ENCODE data around the gene CHMP3.

CHMP3 gene

DNA sequence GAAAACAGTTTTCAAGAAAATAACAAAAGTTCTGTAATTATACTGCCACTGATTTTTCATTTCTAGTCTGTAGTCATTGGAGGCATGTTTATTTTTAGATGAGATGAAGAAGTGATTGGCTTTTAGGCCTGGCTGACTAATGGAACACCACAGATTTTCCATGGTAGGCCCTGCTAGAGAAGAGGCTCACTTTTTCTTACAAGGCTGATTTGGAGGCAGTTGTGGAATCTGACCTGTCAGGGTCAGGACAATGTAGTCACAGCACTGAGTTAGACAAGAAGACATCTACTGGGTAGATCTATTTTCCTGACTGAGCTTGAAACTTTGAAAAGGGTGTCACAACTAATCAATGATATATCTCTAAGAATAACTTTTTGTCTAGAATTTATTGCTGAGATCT lies 78.1 kb downstream of the CHMP3 start:
- H3K36me3 ChIP-seq (ENCODE audit: low read length): peaks cover 53% of the 10 kb centered on the region; the same call in 1 of the 2 replicates
- no peaks in the 10 kb centered on the region for H4K20me1 ChIP-seq (ENCODE audit: low read depth, low read length)
- no peak for TF ChIP-seq EZH2phosphoT487 (conservative IDR thresholded peaks at IDR 0.05; ENCODE audit: low read length)
- TF ChIP-seq, protein P1, sequence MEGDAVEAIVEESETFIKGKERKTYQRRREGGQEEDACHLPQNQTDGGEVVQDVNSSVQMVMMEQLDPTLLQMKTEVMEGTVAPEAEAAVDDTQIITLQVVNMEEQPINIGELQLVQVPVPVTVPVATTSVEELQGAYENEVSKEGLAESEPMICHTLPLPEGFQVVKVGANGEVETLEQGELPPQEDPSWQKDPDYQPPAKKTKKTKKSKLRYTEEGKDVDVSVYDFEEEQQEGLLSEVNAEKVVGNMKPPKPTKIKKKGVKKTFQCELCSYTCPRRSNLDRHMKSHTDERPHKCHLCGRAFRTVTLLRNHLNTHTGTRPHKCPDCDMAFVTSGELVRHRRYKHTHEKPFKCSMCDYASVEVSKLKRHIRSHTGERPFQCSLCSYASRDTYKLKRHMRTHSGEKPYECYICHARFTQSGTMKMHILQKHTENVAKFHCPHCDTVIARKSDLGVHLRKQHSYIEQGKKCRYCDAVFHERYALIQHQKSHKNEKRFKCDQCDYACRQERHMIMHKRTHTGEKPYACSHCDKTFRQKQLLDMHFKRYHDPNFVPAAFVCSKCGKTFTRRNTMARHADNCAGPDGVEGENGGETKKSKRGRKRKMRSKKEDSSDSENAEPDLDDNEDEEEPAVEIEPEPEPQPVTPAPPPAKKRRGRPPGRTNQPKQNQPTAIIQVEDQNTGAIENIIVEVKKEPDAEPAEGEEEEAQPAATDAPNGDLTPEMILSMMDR (IDR thresholded peaks at IDR 0.05; ENCODE audit: insufficient read depth, low read length, poor library complexity, severe bottlenecking): no peak

DNA sequence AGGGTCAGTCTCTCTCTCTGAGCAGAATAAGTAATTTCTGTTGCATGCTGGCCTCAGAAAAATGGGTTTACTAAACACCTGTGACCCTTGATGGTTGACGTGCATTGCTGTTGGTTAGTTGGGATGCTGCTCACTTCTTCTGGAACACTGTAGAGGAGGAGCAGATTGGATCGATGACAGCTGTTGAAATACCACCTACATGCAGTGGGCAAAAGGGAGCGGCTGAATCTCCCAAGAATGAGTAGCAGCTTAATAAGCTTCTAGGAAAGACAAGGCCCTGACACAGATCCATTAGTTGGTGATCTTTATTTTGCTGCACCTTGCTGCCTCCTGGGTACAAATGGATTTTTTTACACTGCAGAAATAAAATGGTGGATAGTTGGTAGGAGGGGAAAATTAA lies 78.9 kb downstream of the CHMP3 start:
- Histone ChIP-seq H3K9me2 (replicated peaks; ENCODE audit: insufficient read depth, low read length) (no peaks in the 10 kb centered on the region), H3K27ac (ENCODE audit: low read depth, low read length) (no peak overlapping the region), H3K9ac (ENCODE audit: low read length) (no peak overlapping the region), H3F3A (ENCODE audit: insufficient read depth) (no peaks in the 10 kb centered on the region), H3K4me2 (ENCODE audit: low read depth, low read length, poor library complexity, severe bottlenecking) (no peak overlapping the region), H2AFZ (ENCODE audit: low read depth, low read length, severe bottlenecking) (no peak overlapping the region), H3K27me3 (ENCODE audit: low read length) (no peaks in the 10 kb centered on the region), H3K36me3 (ENCODE audit: low read length) (peaks cover 56% of the 10 kb centered on the region; the same call in 1 of the 2 replicates), H3K9me3 (ENCODE audit: insufficient read depth, low read length) (no peaks in the 10 kb centered on the region), H3K4me3 (ENCODE audit: insufficient read depth, low read length, poor library complexity, severe bottlenecking) (no peak overlapping the region), H4K20me1 (ENCODE audit: low read depth, low read length) (no peaks in the 10 kb centered on the region), H3K79me2 (ENCODE audit: insufficient read depth, low read length) (no peaks in the 10 kb centered on the region)
- TF ChIP-seq EZH2phosphoT487 (conservative IDR thresholded peaks at IDR 0.05; ENCODE audit: low read length): no peak
- TF ChIP-seq, protein P1 (IDR thresholded peaks at IDR 0.05; ENCODE audit: insufficient read depth, low read length, poor library complexity, severe bottlenecking): no peak

More for the DNA sequence above, 78.1 kb downstream of the CHMP3 start:
- no peaks in the 10 kb centered on the region for H3K9me3 ChIP-seq (ENCODE audit: insufficient read depth, low read length)
- H3K9ac ChIP-seq (ENCODE audit: low read length): no peak overlapping the region
- H3F3A ChIP-seq (ENCODE audit: insufficient read depth): no peaks in the 10 kb centered on the region
- H3K9me2 ChIP-seq (replicated peaks; ENCODE audit: insufficient read depth, low read length): no peaks in the 10 kb centered on the region
- H3K4me2 ChIP-seq (ENCODE audit: low read depth, low read length, poor library complexity, severe bottlenecking): no peak overlapping the region
- no peaks in the 10 kb centered on the region for H3K27me3 ChIP-seq (ENCODE audit: low read length)
- H2AFZ ChIP-seq (ENCODE audit: low read depth, low read length, severe bottlenecking): no peak overlapping the region
- H3K79me2 ChIP-seq (ENCODE audit: insufficient read depth, low read length): no peaks in the 10 kb centered on the region
- no peak overlapping the region for H3K4me3 ChIP-seq (ENCODE audit: insufficient read depth, low read length, poor library complexity, severe bottlenecking)
- no peak overlapping the region for H3K27ac ChIP-seq (ENCODE audit: low read depth, low read length)

DNA sequence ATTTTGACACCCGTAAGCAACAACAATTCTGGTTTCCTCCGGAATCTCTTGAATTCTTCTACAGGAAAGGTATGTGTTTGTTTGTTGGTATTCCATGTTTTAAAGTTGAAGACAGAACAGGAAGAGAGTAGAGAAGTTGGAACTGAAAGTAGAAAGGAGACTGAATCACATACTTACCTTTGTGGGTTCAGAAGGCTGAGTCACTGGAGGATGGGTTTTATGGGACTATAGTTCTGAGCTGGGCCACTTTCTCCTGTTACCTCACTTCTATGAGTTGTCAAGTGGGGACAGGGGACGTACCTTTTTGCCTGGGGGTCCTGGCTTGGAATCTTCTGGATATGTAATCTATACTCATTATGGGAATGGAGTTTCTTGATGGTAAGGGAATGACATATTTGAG lies 81.2 kb downstream of the CHMP3 start:
- H3K27ac ChIP-seq (ENCODE audit: low read depth, low read length): no peak overlapping the region
- H3F3A ChIP-seq (ENCODE audit: insufficient read depth): no peaks in the 10 kb centered on the region
- peaks cover 49% of the 10 kb centered on the region; the same call in 1 of the 2 replicates for H3K36me3 ChIP-seq (ENCODE audit: low read length)
- no peak overlapping the region for H3K4me2 ChIP-seq (ENCODE audit: low read depth, low read length, poor library complexity, severe bottlenecking)
- no peaks in the 10 kb centered on the region for H3K79me2 ChIP-seq (ENCODE audit: insufficient read depth, low read length)
- no peak overlapping the region for H2AFZ ChIP-seq (ENCODE audit: low read depth, low read length, severe bottlenecking)
- TF ChIP-seq, protein P1 (IDR thresholded peaks at IDR 0.05; ENCODE audit: insufficient read depth, low read length, poor library complexity, severe bottlenecking): no peak
- no peak for TF ChIP-seq EZH2phosphoT487 (conservative IDR thresholded peaks at IDR 0.05; ENCODE audit: low read length)
- no peak overlapping the region for H3K9ac ChIP-seq (ENCODE audit: low read length)
- H3K9me3 ChIP-seq (ENCODE audit: insufficient read depth, low read length): no peaks in the 10 kb centered on the region
- H3K9me2 ChIP-seq (replicated peaks; ENCODE audit: insufficient read depth, low read length): no peaks in the 10 kb centered on the region
- no peak overlapping the region for H3K4me3 ChIP-seq (ENCODE audit: insufficient read depth, low read length, poor library complexity, severe bottlenecking)
- H4K20me1 ChIP-seq (ENCODE audit: low read depth, low read length): no peaks in the 10 kb centered on the region
- H3K27me3 ChIP-seq (ENCODE audit: low read length): no peaks in the 10 kb centered on the region

Data from SU-DHL-6 (cell line).